K562 (cell line): ENCODE data around the gene PPP1R10. TPM values are rescaled to one million over a fixed set of nuclear protein-coding genes. Genes with fewer than 3 reads are reported as not detected.

Source experiments
- ATAC-seq: fragments of 200-7000 bp; cut with Tn5 transposase; 3 replicates; pipeline ENCODE4 v1.9.1; 2020; ENCODE audit warnings: moderate library complexity
- BruUV-seq: library from RNA; stranded (reverse); fragments of 400-500 nt; replicated peaks from 2 replicates; lab custom pipeline; 2021; lab: Mats Ljungman, UMichigan
- CTCF ChIA-PET: fragments of 300-600 bp; formaldehyde crosslinking; extraction: SDS; loops from one replicate; lab custom pipeline; 2021; ENCODE audit warnings: low intra/inter-chr PET ratio; lab: Yijun Ruan, JAX
- POLR2A ChIA-PET: fragments of 300-600, 350-650 bp; sonication (Branson Sonifier 250); formaldehyde crosslinking; extraction: SDS; loops from one replicate; lab custom pipeline; 2021; ENCODE audit warnings: antibody characterized with exemption, inconsistent platforms; lab: Yijun Ruan, JAX
- DNase-seq, 4 experiments: peaks; one replicate each; pipeline versions ENCODE4 v3.0.0 to v3.0.0-alpha.2; 2011 to 2018; ENCODE audit warnings: low spot score in 3 of 4, mixed read lengths in 3 of 4; ENCODE audit errors: extremely low read depth in 1 of 4
- FAIRE-seq: peaks from 2 replicates; lab custom pipeline; 2011; peaks lifted over from hg19 to GRCh38; lab: Jason Lieb, UNC
- H2AFZ ChIP-seq: 2 replicates; pipeline ENCODE4 v1.6.0; 2011; ENCODE audit warnings: low read depth, low read length, control low read depth, inconsistent platforms
- H3K27ac ChIP-seq: fragments of 200-600 bp; 3 replicates; pipeline ENCODE4 v1.8.0; 2011; ENCODE audit warnings: low read depth, mild to moderate bottlenecking, control low read depth, inconsistent platforms, low read length, moderate library complexity, mixed read lengths; ENCODE audit errors: extremely low read depth
- H3K27me3 ChIP-seq, 2 experiments: fragments of 300-600 bp in 1 of 2; 2 replicates in 1 of 2; 3 replicates in 1 of 2; pipeline versions ENCODE4 v1.6.0 to v1.8.0; 2011; ENCODE audit warnings: inconsistent platforms in 2 of 2, low read length in 2 of 2, mild to moderate bottlenecking in 1 of 2, mixed read lengths in 1 of 2, moderate library complexity in 1 of 2; ENCODE audit not compliant: control insufficient read depth in 2 of 2, insufficient read depth in 2 of 2
- H3K36me3 ChIP-seq: fragments of 300-600 bp; 3 replicates; pipeline ENCODE4 v1.8.0; 2011; ENCODE audit warnings: mild to moderate bottlenecking, low read length, inconsistent platforms; ENCODE audit not compliant: control insufficient read depth, insufficient read depth
- H3K4me1 ChIP-seq, 2 experiments: fragments of 200-600 bp in 1 of 2; replicated peaks in 1 of 2; 2 replicates in 1 of 2; 3 replicates in 1 of 2; pipeline versions ENCODE4 v1.5.1 to v1.8.0; 2011; ENCODE audit warnings: inconsistent platforms in 2 of 2, low read length in 2 of 2, mild to moderate bottlenecking in 1 of 2, mixed read lengths in 1 of 2, moderate library complexity in 1 of 2; ENCODE audit not compliant: control insufficient read depth in 2 of 2, insufficient read depth in 2 of 2
- H3K4me2 ChIP-seq: 2 replicates; pipeline ENCODE4 v1.6.1; 2011; ENCODE audit warnings: low read length, control low read depth, inconsistent platforms, mixed read lengths; ENCODE audit not compliant: insufficient read depth
- H3K4me3 ChIP-seq: fragments of 200-600 bp; sonication (generic), shearing (Covaris generic); 2 replicates; pipeline ENCODE4 v1.5.1; 2016; ENCODE audit warnings: control low read depth, inconsistent platforms
- H3K79me2 ChIP-seq: fragments of 200-600 bp; 3 replicates; pipeline ENCODE4 v1.8.0; 2011; ENCODE audit warnings: low read length, inconsistent platforms; ENCODE audit not compliant: control insufficient read depth, insufficient read depth
- H3K9ac ChIP-seq, 2 experiments: 2 replicates each; pipeline versions ENCODE4 v1.6.0 to v1.6.1; 2011; ENCODE audit warnings: low read depth in 2 of 2, low read length in 2 of 2, control low read depth in 1 of 2, inconsistent platforms in 1 of 2, mild to moderate bottlenecking in 1 of 2, mixed read lengths in 1 of 2; ENCODE audit not compliant: insufficient read depth in 1 of 2
- H3K9me1 ChIP-seq: one replicate; pipeline ENCODE4 v1.6.0; 2011; ENCODE audit warnings: inconsistent platforms, mild to moderate bottlenecking, low read length, moderate library complexity; ENCODE audit not compliant: control insufficient read depth, insufficient read depth
- H3K9me3 ChIP-seq: replicated peaks from 2 replicates; pipeline ENCODE4 v1.5.1; 2011; ENCODE audit warnings: low read depth, low read length, inconsistent platforms; ENCODE audit not compliant: control insufficient read depth, insufficient read depth
- H4K20me1 ChIP-seq: replicated peaks from 2 replicates; pipeline ENCODE4 v1.6.1; 2011; ENCODE audit warnings: low read length, inconsistent platforms, mixed read lengths; ENCODE audit not compliant: control insufficient read depth, insufficient read depth
- ESRRA ChIP-seq: fragments of 450-650 bp; IDR thresholded peaks from 2 replicates; pipeline ENCODE4 v1.6.1; 2014; ENCODE audit warnings: low read depth, mild to moderate bottlenecking, moderate library complexity, borderline replicate concordance
- NFE2L1 ChIP-seq: fragments of 450-650 bp; IDR thresholded peaks from 2 replicates; pipeline ENCODE4 v1.6.1; 2016; ENCODE audit warnings: missing genetic modification characterization, low read depth, mild to moderate bottlenecking, missing compliant biosample characterization, moderate library complexity, borderline replicate concordance
- RBFOX2 ChIP-seq: fragments of 200-400 bp; formaldehyde crosslinking; IDR thresholded peaks from 2 replicates; pipeline ENCODE4 v1.6.1; 2017; ENCODE audit warnings: low read depth, mild to moderate bottlenecking, low read length, moderate library complexity
- ZNF146 ChIP-seq: IDR thresholded peaks from one replicate; pipeline ENCODE4 v1.6.1; 2018; ENCODE audit warnings: missing compliant biosample characterization; ENCODE audit not compliant: unreplicated experiment
- WGBS: fragments of 100-300 bp; shearing (Covaris generic); methylation state at CpG from one replicate; pipeline ENCODE4 v1.1.6; 2016; ENCODE audit warnings: low coverage, mixed read lengths; ENCODE audit not compliant: insufficient coverage; ENCODE audit errors: missing lambda C conversion rate; 5-methylcytosine and 5-hydroxymethylcytosine counted together
- in situ Hi-C: fragments of 300-500 bp; cut with MboI; formaldehyde crosslinking; loops from 4 replicates; pipeline ENCODE4 v1.15.0; 2018; ENCODE audit warnings: inconsistent platforms, mixed read lengths
- intact Hi-C: fragments of 100-400 bp; cut with micrococcal nuclease; formaldehyde crosslinking; loops from 2 replicates; pipeline ENCODE4 v1.14.2; 2022
- polyA plus RNA-seq, 8 experiments: library from polyadenylated mRNA; depleted of rRNA in 4 of 8; stranded (reverse) in 5 of 8; unstranded in 3 of 8; fragments of >200 nt; fragmentation: Nextera tagmentation in 2 of 8; fragmentation: Illumina TruSeq in 1 of 8; extraction: Ambion mirVana in 2 of 8; extraction: Trizol in 1 of 8; gene quantifications; 2 replicates each; pipeline versions ENCODE4 v1.2.1 to v1.2.3, GENCODE V29; 2011 to 2014; ENCODE audit warnings: inconsistent platforms in 1 of 8, missing spikeins in 1 of 8
- total RNA-seq, 7 experiments: library from RNA; depleted of rRNA in 6 of 7; stranded (reverse); fragments of >200 nt in 6 of 7; fragmentation: Illumina TruSeq in 2 of 7; extraction: Trizol in 2 of 7; gene quantifications; 2 replicates each; pipeline versions ENCODE4 v1.2.1 to v1.2.3, GENCODE V29; 2011 to 2021; ENCODE audit warnings: low replicate concordance in 1 of 7

PPP1R10 gene
- total and polyA plus RNA-seq, 9 of the 15 experiments (the other 6 are each of a cell fraction or from before 2014, with no cell fraction given) = 14.1 to 65.5 (median 32.6) TPM

DNA sequence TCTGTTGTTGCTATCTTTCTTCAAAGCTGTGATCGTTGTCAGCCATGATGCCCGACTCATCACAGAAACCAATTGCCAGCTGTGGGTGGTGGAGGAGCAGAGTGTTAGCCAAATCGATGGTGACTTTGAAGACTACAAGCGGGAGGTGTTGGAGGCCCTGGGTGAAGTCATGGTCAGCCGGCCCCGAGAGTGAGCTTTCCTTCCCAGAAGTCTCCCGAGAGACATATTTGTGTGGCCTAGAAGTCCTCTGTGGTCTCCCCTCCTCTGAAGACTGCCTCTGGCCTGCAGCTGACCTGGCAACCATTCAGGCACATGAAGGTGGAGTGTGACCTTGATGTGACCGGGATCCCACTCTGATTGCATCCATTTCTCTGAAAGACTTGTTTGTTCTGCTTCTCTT, 26.5 kb downstream of the PPP1R10 start:
- no peaks in the 10 kb centered on the region for H3K27me3 ChIP-seq
- no TSS peak for BruUV-seq
- peaks cover 3 to 4% of the 10 kb centered on the region in 2 experiments; a peak in 3 of 5 replicates for H3K4me1 ChIP-seq
- peaks cover 5% of the 10 kb centered on the region for H3K9me1 ChIP-seq
- peaks cover 5% of the 10 kb centered on the region; the same call in 1 of the 2 replicates for H4K20me1 ChIP-seq
- H3K79me2 ChIP-seq = peaks cover 29% of the 10 kb centered on the region
- no peak for FAIRE-seq
- peaks cover 98% of the 10 kb centered on the region for H3K36me3 ChIP-seq
- no peak overlapping the region for H3K4me3 ChIP-seq
- H3K9ac ChIP-seq = no peak overlapping the region; a peak in 1 of 4 replicates
- TF ChIP-seq NFE2L1 = no peak
- no peak for TF ChIP-seq ZNF146 (CRISPR knock-in tag)
- 0 out of 2 replicates have a peak, but pooled peaks have one; percentile 1 for TF ChIP-seq RBFOX2
- peak; percentile 59; the same call in 1 of the 2 replicates for TF ChIP-seq ESRRA
- ChIA-PET CTCF (no interaction called here), POLR2A (interaction anchor here (0.7 to 3.1 kb wide), 16 partner anchors 8 to 286 kb away, joined by 3 to 52 read pairs (median 5); partner anchors contain the start of genes ABCF1, MRPS18B, PPP1R10 and PRR3)
- no peak for DNase-seq
- peak overlapping the region; percentile 8; the same call in 1 of the 3 replicates for H3K27ac ChIP-seq
- in situ Hi-C loops (no loop called here), intact Hi-C loops (no loop called here)
- no peaks in the 10 kb centered on the region for H3K9me3 ChIP-seq
- ATAC-seq = no peak
- H3K4me2 ChIP-seq = no peak overlapping the region
- no peak overlapping the region for H2AFZ ChIP-seq
- WGBS = 88% methylated on average over 8 of the region's 8 CpGs
